ENCODE data around the gene GPR142. TPM values are rescaled to one million over a fixed set of nuclear protein-coding genes. Genes with fewer than 3 reads are reported as not detected.

GPR142 gene
- total and polyA plus RNA-seq, 2 of the 13 experiments (the other 11 are each of a cell fraction or from before 2014, with no cell fraction given), result not detected

DNA sequence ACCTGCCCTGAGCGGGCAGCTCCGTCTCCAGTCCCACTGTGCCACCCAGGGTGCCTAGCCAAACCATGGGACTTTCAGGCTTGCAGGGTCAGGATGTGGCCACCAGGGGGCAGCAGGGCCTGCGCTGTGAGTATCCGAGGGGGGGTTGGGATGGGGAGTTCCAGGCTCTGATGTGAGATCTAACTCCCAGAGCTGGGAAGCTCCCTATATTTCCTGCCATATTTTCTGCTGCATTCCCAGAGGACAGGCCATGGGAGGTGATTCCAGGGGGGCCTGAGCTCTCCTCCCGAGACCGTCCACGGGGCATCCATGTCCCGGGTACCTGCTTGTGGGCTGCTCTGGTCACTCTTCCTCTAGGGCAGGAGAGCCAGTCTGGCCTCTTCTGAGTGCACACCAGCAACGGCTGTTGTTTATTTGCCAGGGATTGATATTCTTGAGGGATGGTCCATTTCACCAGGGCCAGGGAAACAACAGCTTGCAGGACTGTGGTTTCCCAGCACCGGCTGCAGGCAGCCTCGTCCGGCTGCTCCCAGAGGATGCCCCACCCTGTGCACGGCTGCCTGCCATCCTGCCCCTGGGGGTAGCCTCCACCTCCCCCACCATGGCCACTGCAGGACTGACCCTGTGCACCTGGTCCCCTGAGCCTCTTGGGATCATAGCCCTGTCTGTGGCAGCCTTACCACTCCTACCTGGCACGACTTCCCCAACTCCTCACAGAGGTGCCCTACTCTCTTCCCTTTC lies 1.2 kb downstream of the GPR142 start (continued):
- TF ChIP-seq, protein P1, sequence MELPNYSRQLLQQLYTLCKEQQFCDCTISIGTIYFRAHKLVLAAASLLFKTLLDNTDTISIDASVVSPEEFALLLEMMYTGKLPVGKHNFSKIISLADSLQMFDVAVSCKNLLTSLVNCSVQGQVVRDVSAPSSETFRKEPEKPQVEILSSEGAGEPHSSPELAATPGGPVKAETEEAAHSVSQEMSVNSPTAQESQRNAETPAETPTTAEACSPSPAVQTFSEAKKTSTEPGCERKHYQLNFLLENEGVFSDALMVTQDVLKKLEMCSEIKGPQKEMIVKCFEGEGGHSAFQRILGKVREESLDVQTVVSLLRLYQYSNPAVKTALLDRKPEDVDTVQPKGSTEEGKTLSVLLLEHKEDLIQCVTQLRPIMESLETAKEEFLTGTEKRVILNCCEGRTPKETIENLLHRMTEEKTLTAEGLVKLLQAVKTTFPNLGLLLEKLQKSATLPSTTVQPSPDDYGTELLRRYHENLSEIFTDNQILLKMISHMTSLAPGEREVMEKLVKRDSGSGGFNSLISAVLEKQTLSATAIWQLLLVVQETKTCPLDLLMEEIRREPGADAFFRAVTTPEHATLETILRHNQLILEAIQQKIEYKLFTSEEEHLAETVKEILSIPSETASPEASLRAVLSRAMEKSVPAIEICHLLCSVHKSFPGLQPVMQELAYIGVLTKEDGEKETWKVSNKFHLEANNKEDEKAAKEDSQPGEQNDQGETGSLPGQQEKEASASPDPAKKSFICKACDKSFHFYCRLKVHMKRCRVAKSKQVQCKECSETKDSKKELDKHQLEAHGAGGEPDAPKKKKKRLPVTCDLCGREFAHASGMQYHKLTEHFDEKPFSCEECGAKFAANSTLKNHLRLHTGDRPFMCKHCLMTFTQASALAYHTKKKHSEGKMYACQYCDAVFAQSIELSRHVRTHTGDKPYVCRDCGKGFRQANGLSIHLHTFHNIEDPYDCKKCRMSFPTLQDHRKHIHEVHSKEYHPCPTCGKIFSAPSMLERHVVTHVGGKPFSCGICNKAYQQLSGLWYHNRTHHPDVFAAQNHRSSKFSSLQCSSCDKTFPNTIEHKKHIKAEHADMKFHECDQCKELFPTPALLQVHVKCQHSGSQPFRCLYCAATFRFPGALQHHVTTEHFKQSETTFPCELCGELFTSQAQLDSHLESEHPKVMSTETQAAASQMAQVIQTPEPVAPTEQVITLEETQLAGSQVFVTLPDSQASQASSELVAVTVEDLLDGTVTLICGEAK (IDR thresholded peaks at IDR 0.05), result no peak
- TF ChIP-seq, protein P1 (CRISPR knock-in tag; IDR thresholded peaks at IDR 0.05), result no peak
- TF ChIP-seq RAD21 (CRISPR knock-in tag; IDR thresholded peaks at IDR 0.05), result peak; percentile 89
- no peak for TF ChIP-seq ZFX (CRISPR knock-in tag; IDR thresholded peaks at IDR 0.05; ENCODE audit: low read depth)
- no peak for TF ChIP-seq E2F5 (CRISPR knock-in tag; conservative IDR thresholded peaks at IDR 0.05)
- TF ChIP-seq HOXA9 (CRISPR knock-in tag; IDR thresholded peaks at IDR 0.05; ENCODE audit: borderline replicate concordance), result no peak
- TF ChIP-seq ZNF317 (CRISPR knock-in tag; IDR thresholded peaks at IDR 0.05), result no peak
- no peak for TF ChIP-seq SALL2 (CRISPR knock-in tag; IDR thresholded peaks at IDR 0.05)
- no peak for TF ChIP-seq FOXK1 (CRISPR knock-in tag; IDR thresholded peaks at IDR 0.05; ENCODE audit: borderline replicate concordance, low read depth)
- peak; percentile 77 for TF ChIP-seq SMC3 (IDR thresholded peaks at IDR 0.05; ENCODE audit: low read length)
- TF ChIP-seq, protein P2, sequence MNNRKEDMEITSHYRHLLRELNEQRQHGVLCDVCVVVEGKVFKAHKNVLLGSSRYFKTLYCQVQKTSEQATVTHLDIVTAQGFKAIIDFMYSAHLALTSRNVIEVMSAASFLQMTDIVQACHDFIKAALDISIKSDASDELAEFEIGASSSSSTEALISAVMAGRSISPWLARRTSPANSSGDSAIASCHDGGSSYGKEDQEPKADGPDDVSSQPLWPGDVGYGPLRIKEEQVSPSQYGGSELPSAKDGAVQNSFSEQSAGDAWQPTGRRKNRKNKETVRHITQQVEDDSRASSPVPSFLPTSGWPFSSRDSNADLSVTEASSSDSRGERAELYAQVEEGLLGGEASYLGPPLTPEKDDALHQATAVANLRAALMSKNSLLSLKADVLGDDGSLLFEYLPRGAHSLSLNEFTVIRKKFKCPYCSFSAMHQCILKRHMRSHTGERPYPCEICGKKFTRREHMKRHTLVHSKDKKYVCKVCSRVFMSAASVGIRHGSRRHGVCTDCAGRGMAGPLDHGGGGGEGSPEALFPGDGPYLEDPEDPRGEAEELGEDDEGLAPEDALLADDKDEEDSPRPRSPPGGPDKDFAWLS (CRISPR knock-in tag; IDR thresholded peaks at IDR 0.05; ENCODE audit: borderline replicate concordance), result no peak
- no peak for TF ChIP-seq DNMT1 (CRISPR knock-in tag; IDR thresholded peaks at IDR 0.05)
- TF ChIP-seq HNRNPUL1 (IDR thresholded peaks at IDR 0.05; ENCODE audit: low read depth, low read length), result no peak
- no peak for TF ChIP-seq PPARG (CRISPR knock-in tag; conservative IDR thresholded peaks at IDR 0.05)
- TF ChIP-seq ZNF275 (CRISPR knock-in tag; IDR thresholded peaks at IDR 0.05; ENCODE audit: borderline replicate concordance), result no peak
- TF ChIP-seq SNRNP70 (IDR thresholded peaks at IDR 0.05; ENCODE audit: low read depth, low read length), result no peak
- TF ChIP-seq KMT2A (CRISPR knock-in tag; IDR thresholded peaks at IDR 0.05), result no peak

Measured in HepG2 (cell line).